ENCODE results near the gene USP13.

USP13 gene

GRCh38 chr3:179806177-179806576 is 153.3 kb downstream of the USP13 start:
- no peak for DNase-seq

DNA sequence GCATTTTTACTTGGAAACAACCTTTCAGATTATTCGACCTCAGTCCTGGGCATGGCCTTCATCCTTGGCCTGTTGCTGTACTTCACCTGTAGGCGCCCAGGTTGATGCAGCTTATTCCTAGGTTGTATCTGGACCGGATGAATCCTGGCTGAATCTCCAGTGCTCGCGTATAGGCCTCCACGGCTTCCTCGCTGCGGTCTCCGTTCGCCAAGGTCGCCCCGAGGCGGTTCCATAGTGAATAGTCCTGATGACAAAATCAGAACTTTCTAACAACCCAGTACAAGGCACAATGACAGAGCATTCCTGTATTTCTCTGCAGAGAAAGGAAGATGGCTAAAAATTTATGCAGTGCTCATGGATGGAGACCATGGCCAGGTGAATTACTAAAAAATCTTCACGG is 154.7 kb downstream of the USP13 start:
- no peak for DNase-seq

GRCh38 chr3:179809639-179810038 is 156.8 kb downstream of the USP13 start:
- no peak for DNase-seq

DNA sequence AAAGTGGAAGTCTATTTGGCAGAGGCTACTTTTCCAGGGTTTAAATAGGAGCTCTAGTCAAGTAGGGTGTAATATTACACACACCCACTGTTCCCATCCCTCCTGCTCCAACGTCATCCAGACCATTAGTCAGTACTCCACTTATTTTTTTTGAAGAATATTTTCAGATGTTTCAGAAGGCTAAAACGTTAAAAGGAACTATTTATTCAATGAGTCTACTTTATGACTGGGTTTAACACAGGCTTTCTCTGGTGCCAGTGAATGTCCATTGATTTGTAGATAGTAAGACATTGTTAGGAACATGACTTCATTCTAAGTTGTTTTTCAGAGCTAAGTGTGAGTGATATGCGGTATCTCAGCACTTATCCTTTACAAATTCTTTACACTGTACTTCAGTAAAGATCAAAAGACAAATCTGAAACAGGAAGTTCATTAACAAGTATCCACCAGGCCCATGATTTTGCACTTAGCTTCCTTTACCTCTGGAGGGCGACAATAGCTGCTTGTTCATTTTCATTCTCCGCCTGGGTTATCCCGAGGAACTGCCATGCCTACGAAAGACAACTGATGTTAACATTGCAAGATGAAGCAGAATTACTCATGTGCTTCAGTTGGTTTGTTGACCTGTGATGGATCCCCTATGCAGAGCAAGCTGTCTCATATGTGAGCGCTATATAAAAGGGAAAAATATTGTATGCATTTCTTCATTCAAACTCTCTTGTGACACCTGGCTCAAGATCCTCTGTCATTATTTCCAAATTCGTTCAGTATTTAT is 158.7 kb downstream of the USP13 start:
- no peak for DNase-seq

DNA sequence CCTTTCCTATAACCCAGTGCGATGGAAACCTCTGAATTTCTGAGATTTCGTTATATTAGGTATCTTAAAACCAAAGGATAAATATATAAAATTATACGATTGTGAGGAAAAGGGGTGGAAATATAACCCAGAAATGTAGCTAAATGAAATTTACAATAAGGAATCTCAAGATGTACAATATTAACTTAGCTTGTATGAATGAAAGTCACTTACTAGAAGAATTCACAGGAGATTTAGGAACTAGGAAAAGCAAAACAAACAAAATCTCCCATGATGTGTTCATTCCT is 159.2 kb downstream of the USP13 start:
- DNase-seq: no peak

GRCh38 chr3:179819379-179819778 is 166.5 kb downstream of the USP13 start:
- DNase-seq: no peak

- no peak for DNase-seq
Measured at GRCh38 chr3:179822296-179822695, 169.5 kb downstream of the USP13 start.

GRCh38 chr3:179825527-179826246 is 172.8 kb downstream of the USP13 start:
- no peak for DNase-seq

GRCh38 chr3:179826247-179826637 is 173.4 kb downstream of the USP13 start:
- no peak for DNase-seq

DNA sequence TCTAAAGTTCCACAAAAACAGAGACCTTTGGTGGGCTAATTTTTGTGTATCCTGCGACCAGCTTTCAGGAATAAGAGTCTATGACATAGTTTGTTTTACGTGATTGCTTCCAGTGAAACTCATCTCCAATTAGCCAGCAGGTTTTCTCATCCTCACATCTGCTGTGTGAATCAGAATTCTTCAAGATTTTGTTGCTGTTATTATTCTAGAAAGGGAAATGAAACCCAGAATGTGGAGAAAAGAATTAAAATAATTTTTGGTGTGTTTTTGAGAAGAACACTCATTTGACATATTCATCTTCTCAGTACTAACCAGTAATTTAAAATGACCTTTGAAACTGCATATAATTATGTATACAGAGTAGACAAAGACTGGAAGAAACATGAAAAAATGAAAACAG is 175.9 kb downstream of the USP13 start:
- DNase-seq: no peak

DNA sequence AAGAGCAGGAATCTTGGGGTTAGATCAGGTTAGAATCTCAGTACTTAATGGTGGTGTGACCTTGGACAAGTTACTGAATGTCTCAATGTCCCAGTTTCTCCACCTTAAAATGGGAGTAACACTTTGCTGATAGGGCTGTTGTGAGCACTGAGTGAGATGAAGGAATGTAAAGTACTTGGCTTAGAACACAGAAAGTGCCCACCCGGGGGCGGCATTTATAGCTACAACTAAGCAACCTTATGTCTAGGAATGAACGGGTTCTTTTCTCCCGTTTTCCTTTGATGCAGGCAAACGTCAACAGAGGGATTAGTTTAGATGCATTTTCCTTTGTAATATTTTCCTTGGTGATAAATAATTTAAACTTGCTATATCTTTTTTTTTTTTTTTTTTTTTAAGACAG is 176.6 kb downstream of the USP13 start:
- no peak for DNase-seq

- no peak for DNase-seq
Measured at GRCh38 chr3:179832333-179832854, 179.6 kb downstream of the USP13 start.

DNA sequence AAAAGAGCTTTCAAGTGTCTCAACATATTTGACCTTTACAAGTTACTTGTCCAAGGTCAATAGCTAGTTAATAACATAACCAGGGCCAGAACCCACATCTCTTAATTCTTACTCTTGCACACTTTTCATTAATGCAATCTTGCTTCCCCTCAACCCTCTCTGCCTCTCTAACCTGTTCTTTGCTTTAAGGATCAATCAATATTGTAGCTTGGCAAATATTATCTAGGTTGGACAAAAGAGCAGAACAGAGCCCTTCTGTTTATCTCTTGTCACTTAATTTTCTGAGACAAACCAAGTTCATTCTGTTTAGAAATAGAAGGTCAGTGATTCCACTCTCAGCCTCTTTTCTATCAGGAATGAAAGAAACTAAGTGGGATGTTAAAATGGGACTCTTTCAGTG is 180.5 kb downstream of the USP13 start:
- DNase-seq: no peak

GRCh38 chr3:179837374-179837773 is 184.5 kb downstream of the USP13 start:
- no peak for DNase-seq
